Central memory CD8-positive, alpha-beta T cell (primary cell): Measurements from ENCODE around the gene HMGB2.

Experiments
- ATAC-seq: fragments of 150-1000 bp; cut with Tn5 transposase; replicated peaks from 2 replicates; pipeline ENCODE4 v1.10.0; 2022; ENCODE audit warnings: mild to moderate bottlenecking, moderate FRiP score, moderate number of reproducible peaks; ENCODE audit not compliant: poor library complexity, severe bottlenecking; ENCODE audit errors: extremely low read depth
- DNase-seq, 2 donors: peaks; one replicate each; pipeline ENCODE4 v3.0.0; 2021; ENCODE audit warnings: low spot score in 2 of 2
- H3K27ac Mint-ChIP-seq: one replicate; pipeline ENCODE4 v1.8.0; 2022; ENCODE audit warnings: low read depth, mild to moderate bottlenecking, moderate library complexity, mixed read lengths
- H3K27me3 Mint-ChIP-seq: one replicate; pipeline ENCODE4 v1.8.0; 2022; ENCODE audit warnings: mixed read lengths
- H3K36me3 Mint-ChIP-seq: one replicate; pipeline ENCODE4 v1.8.0; 2022; ENCODE audit warnings: mild to moderate bottlenecking, moderate library complexity, mixed read lengths; ENCODE audit not compliant: insufficient read depth
- H3K4me1 Mint-ChIP-seq: one replicate; pipeline ENCODE4 v1.8.0; 2022; ENCODE audit warnings: mixed read lengths
- H3K4me3 Mint-ChIP-seq: one replicate; pipeline ENCODE4 v1.8.0; 2022; ENCODE audit warnings: mild to moderate bottlenecking, moderate library complexity, mixed read lengths
- H3K9me3 Mint-ChIP-seq: one replicate; pipeline ENCODE4 v1.8.0; 2022; ENCODE audit warnings: mixed read lengths

Gene HMGB2

DNA sequence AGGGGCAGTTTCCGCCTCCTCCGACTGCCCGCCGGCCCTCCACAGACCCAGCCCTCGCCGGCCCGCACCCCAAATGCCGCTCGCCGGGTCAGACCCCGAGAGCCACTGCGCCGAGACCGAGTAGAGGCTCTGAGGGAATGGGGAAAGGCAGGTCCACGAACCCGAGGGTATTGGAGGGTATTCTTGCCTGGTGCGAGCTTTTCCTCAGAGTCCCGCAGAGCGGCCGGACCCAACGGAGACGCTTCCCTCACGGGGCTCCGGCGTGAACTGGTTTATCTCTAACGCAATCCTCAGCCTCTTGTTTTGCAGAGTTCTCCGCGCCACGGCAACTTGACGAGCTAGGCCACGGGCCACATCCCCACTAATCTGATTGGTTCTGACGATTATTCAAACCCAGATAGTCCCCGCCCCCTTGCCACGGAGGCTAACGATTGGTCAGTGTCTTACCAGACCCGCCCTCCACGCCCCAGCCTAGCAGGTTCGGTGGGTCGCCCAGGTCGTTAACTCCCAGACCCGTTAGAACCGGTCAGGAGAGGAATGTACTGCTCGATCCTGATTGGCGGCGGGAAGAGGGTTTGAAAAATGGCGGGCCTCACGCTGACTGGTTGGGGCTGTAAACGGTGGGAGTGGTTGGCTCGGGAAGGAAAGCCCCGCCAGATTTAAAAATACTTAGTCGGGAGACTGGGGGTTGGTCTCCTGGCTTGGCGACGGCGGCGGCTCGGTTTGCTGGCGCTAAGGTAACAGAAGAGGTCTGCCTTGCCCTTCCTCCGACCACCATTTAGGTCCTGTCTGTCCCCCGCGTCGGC lies at the start of gene HMGB2:
TSS of gene HMGB2 (minus strand) at position 274 of the 806 bp plus-strand sequence. CDS start 709 bp downstream, outside the sequence.
- H3K36me3 Mint-ChIP-seq = peaks cover 33% of the 10 kb centered on the region
- H3K27ac Mint-ChIP-seq = peak within 1 kb of the TSS; percentile 97
- DNase-seq (peak; percentile 99 to 100), ATAC-seq (peak; percentile 96)
- peaks cover 26% of the 10 kb centered on the region for H3K4me1 Mint-ChIP-seq
- H3K4me3 Mint-ChIP-seq = peak within 1 kb of the TSS; percentile 99
- no peaks in the 10 kb centered on the region for H3K27me3 Mint-ChIP-seq
- H3K9me3 Mint-ChIP-seq = no peaks in the 10 kb centered on the region

DNA sequence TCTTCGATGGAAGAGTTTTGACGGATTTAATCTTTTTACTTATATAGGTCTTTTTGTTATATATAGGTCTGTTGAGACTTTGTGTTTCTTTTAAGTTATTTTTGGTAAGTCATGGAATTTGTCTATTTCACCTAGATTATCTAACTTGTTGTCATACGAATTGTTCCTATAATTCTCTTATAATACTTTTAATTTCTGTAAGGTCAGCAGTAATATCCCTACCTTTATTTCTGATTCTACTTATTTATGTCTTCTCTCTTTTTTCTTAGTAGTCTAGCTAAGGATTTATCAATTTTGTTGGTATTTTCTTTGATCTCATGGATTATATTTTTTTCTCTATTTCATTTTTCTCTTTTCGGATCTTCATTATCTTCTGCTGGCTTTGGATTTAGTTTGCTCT lies 48.2 kb upstream of the HMGB2 start:
- Mint-ChIP-seq H3K9me3 (no peaks in the 10 kb centered on the region), H3K27ac (no peak overlapping the region)

DNA sequence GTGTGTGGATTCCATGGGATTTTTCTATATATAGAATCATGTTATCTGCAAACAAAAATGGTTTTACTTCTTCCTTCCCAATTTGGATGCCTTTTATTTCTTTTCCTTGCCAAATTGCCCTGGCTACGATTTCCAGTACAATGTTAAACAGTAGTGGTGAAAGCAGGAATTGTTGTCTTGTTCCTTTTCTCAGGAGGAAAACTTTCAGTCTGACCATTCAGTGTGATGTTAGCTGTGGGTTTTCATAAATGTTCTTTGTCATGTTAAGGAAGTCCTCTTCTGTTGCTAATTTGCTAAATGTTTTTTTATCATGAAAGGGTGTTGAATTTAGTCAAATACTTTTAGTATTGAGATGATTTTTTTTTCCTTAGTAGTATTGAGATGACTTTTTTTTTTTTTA lies 47.5 kb upstream of the HMGB2 start:
- Mint-ChIP-seq H3K4me3 (no peak overlapping the region), H3K27ac (no peak overlapping the region), H3K36me3 (peaks cover 2% of the 10 kb centered on the region), H3K4me1 (no peaks in the 10 kb centered on the region), H3K9me3 (no peaks in the 10 kb centered on the region), H3K27me3 (no peaks in the 10 kb centered on the region)
- ATAC-seq (no peak), DNase-seq (no peak)

More for the DNA sequence above, 48.2 kb upstream of the HMGB2 start:
- Mint-ChIP-seq H3K4me1 (no peaks in the 10 kb centered on the region), H3K27me3 (no peaks in the 10 kb centered on the region), H3K4me3 (no peak overlapping the region), H3K36me3 (peaks cover 2% of the 10 kb centered on the region)
- DNase-seq (no peak), ATAC-seq (no peak)

DNA sequence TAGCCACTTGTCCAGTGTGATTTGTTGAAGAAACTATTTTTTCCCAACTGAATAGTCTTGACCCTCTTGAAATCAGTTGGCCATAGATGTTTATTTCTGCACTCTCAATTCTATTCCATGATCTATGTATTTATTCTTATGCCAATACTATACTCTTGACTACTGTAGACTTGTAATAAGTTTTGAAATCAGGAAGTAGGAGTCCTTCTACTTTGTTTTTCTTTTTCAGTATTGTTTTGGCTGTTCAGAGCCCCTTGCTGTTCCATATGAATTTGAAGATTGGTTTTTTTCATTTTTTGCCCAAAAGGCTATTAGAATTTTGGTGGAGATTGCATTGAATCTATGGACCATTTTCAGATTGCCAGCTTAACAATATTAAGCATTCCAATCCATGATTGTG lies 46.8 kb upstream of the HMGB2 start:
- Mint-ChIP-seq H3K9me3 (no peaks in the 10 kb centered on the region), H3K4me3 (no peak overlapping the region), H3K27me3 (no peaks in the 10 kb centered on the region), H3K4me1 (no peaks in the 10 kb centered on the region), H3K36me3 (peaks cover 2% of the 10 kb centered on the region), H3K27ac (no peak overlapping the region)
- DNase-seq (no peak), ATAC-seq (no peak)

DNA sequence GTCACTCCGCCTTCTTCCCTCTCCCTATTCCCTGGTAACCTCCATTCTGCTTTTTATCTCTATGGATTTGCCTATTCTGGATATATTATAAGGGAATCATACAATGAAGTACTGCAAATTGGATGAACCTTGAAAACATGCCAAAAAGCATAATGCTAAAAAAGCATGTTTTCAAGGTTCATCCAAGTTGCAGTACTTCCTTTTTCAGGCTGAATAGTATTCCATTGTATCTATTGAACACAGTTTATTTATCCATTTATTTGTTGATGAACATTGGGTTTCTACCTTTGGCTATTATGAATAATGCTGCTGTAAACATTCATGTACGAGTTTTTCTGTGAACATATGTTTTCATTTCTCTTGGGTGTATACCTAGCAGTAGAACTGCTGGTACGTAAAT lies 45.8 kb upstream of the HMGB2 start:
- DNase-seq (no peak), ATAC-seq (no peak)
- H3K27ac Mint-ChIP-seq = no peak overlapping the region
- no peaks in the 10 kb centered on the region for H3K4me1 Mint-ChIP-seq
- no peaks in the 10 kb centered on the region for H3K27me3 Mint-ChIP-seq
- H3K36me3 Mint-ChIP-seq = peaks cover 2% of the 10 kb centered on the region
- no peaks in the 10 kb centered on the region for H3K9me3 Mint-ChIP-seq
- H3K4me3 Mint-ChIP-seq = no peak overlapping the region

DNA sequence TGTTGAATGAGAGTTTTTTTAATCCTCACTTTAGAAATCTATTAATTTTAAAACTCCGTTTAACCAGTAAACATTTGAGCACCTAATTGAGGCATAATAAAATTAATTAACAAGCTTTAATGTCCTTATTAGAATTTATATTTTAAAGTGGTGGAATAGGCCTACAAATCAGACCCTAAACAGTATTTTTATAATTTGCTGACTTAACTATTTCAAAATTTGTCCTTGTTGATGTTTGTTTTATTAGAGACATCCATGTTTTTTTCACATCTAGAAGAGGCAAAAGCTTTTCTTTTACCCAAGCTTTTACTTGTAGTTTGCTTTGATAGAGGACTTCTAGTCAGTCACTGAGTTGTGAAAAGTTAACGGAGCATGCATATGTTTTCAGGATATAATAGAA lies 40.4 kb upstream of the HMGB2 start:
- Mint-ChIP-seq H3K4me3 (no peak overlapping the region), H3K9me3 (no peaks in the 10 kb centered on the region), H3K4me1 (peaks cover 12% of the 10 kb centered on the region), H3K27ac (no peak overlapping the region), H3K36me3 (peaks cover 15% of the 10 kb centered on the region), H3K27me3 (no peaks in the 10 kb centered on the region)
- ATAC-seq (no peak), DNase-seq (no peak)

DNA sequence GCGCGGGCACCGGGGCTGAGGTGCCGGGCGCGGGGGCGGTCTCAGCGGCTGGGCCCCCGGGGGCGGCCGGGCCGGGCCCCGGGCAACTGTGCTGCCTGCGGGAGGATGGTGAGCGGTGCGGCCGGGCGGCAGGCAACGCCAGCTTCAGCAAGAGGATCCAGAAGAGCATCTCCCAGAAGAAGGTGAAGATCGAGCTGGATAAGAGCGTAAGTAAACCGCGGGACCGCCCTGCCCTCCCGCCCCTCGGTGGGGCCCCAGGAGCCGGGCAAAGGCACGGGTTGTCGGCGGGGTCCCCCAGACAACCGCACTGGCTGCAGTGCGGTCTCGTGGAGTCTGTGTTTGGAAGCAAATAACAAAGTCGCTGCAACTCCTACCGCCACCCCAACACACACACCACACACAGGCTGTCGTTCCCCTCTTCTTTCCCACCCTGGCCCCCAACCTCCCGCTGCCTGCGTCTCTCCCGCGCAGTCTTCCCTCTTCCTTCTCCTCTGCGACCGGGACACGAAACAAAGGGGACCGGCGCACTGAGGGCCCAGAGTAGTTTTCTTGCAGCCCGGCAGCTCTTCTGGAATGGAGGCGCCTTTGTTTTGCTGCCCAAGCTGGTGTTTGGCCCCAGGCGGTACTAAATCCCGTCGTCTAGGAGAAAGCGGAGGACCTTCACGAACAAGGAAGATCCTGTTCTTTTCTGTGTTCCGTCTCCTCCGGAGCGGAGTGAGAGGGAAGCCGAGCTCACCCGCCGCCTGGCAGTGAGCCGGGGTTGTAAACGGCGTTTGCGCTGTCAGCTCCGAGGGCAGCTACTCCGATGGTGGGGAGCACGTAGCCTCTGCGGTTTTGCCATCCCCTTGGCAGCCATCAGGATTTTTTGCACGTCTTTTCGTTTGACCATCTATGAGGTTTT lies 37.4 kb upstream of the HMGB2 start:
- DNase-seq = peak; percentile 28 to 41
- ATAC-seq = peak; percentile 5
- Mint-ChIP-seq H3K4me3 (peak overlapping the region; percentile 99), H3K4me1 (peaks cover 24% of the 10 kb centered on the region), H3K36me3 (peaks cover 18% of the 10 kb centered on the region), H3K9me3 (no peaks in the 10 kb centered on the region), H3K27ac (peak overlapping the region; percentile 98), H3K27me3 (no peaks in the 10 kb centered on the region)

DNA sequence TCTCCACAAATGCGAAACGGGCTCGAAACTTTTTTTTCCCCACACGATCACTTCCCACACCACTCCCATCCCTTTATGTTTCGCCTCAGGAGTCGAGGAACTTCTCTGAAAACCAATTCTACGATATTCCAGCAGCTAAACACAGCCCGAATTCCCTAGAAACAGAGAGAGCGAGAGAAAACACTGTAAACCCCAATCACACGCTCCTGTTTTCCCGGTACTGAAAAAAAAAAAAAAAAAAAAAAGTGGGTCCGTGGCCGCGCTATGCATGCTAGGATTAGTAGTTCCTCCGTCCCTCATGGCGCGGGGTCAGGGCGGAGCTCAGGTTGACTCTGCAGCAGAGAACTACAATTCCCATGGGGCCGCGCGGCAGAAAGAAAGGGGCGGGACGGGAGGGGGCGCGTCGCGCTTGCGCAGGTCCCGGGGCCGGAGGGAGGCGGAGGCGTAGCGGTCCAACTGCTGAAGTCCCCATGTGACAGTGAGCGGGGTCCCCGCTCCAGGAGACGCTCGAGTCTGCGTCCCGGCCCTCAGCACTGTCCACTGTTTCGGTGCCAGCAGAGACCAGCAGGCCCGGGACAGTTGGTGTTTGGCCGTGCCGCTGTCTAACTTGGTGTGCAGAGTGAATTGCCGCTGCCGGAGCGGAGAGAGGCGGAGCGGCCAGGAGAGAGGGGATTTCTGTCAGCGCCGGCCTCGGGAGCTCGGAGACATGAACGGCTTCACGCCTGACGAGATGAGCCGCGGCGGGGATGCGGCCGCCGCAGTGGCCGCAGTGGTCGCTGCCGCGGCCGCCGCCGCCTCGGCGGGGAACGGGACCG lies 36.5 kb upstream of the HMGB2 start, which contains the start of gene SAP30:
TSS of gene SAP30 (plus strand) at position 478 of the 815 bp plus-strand sequence. CDS start at position 707, 229 bp downstream.
- Mint-ChIP-seq H3K4me3 (peak within 1 kb of the TSS; percentile 99), H3K27me3 (no peaks in the 10 kb centered on the region), H3K36me3 (peaks cover 18% of the 10 kb centered on the region), H3K27ac (peak within 1 kb of the TSS; percentile 98), H3K4me1 (peaks cover 26% of the 10 kb centered on the region), H3K9me3 (no peaks in the 10 kb centered on the region)
- ATAC-seq = peak; percentile 85
- DNase-seq = peak; percentile 85 to 91

DNA sequence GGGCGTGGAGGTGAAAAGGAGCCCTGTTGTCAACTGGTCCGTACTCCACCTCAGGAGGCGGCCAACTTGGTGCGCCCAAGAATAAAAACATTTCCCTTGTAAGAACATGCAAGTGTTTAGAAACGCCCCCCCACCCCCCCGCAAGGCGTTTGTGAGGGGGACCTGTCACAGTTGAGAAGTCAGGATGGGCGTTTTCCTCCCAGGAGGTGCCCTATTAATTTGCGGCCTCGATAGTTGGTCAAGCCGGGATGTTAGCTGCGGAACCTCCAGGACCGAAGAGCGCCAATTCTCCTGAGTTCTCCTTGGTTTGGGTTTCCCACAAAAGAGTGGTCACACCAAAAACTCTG lies 35.9 kb upstream of the HMGB2 start:
- H3K27ac Mint-ChIP-seq = peak overlapping the region; percentile 98
- H3K27me3 Mint-ChIP-seq = no peaks in the 10 kb centered on the region
- peaks cover 31% of the 10 kb centered on the region for H3K4me1 Mint-ChIP-seq
- DNase-seq = no peak
- H3K36me3 Mint-ChIP-seq = peaks cover 18% of the 10 kb centered on the region
- no peaks in the 10 kb centered on the region for H3K9me3 Mint-ChIP-seq
- peak; percentile 47 for ATAC-seq
- peak overlapping the region; percentile 99 for H3K4me3 Mint-ChIP-seq

DNA sequence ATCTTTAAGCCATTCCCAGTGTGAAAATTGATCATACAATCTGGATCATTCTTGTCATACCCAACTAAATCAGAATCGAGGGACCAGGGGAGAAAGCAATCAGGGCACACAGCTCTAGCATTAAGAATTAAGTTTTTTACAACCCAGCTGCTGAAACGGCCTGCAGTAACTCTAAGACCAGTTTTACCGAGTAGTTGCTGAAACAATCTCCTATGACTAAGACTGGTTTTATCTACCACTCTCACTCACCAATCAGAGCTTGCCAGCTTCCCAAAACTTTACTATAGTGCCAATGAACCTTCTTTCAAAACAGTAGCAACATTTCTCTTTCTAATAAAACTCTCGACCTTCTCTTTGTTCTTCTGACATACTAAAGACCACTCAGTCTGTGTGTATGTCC lies 33.8 kb upstream of the HMGB2 start:
- no peaks in the 10 kb centered on the region for H3K27me3 Mint-ChIP-seq
- H3K4me1 Mint-ChIP-seq = peaks cover 28% of the 10 kb centered on the region
- H3K9me3 Mint-ChIP-seq = no peaks in the 10 kb centered on the region
- H3K36me3 Mint-ChIP-seq = peaks cover 18% of the 10 kb centered on the region
- ATAC-seq = no peak
- no peak overlapping the region for H3K4me3 Mint-ChIP-seq
- DNase-seq = no peak
- peak overlapping the region; percentile 70 for H3K27ac Mint-ChIP-seq

DNA sequence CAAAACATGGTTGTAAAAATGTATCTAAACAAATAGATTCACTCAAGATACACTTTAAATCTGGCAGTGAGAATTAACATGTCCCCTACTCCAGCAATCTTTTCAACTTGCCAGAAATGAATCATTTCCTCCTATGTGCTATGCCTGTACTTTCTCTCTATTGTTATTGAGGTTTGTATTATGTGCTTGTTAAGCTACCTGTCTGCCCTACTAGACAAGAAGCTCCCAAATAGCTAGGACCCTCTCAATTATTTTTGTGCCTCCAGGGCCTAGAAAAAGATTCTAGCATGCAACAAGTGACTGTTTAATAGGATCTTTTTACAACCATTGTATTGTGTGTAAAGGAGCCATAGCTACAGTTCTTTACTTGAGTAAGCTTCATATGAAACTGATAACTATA lies 33.1 kb upstream of the HMGB2 start:
- no peaks in the 10 kb centered on the region for H3K9me3 Mint-ChIP-seq
- H3K4me1 Mint-ChIP-seq = peaks cover 28% of the 10 kb centered on the region
- H3K4me3 Mint-ChIP-seq = no peak overlapping the region
- H3K27me3 Mint-ChIP-seq = no peaks in the 10 kb centered on the region
- peaks cover 18% of the 10 kb centered on the region for H3K36me3 Mint-ChIP-seq
- ATAC-seq (no peak), DNase-seq (no peak)
- H3K27ac Mint-ChIP-seq = no peak overlapping the region

DNA sequence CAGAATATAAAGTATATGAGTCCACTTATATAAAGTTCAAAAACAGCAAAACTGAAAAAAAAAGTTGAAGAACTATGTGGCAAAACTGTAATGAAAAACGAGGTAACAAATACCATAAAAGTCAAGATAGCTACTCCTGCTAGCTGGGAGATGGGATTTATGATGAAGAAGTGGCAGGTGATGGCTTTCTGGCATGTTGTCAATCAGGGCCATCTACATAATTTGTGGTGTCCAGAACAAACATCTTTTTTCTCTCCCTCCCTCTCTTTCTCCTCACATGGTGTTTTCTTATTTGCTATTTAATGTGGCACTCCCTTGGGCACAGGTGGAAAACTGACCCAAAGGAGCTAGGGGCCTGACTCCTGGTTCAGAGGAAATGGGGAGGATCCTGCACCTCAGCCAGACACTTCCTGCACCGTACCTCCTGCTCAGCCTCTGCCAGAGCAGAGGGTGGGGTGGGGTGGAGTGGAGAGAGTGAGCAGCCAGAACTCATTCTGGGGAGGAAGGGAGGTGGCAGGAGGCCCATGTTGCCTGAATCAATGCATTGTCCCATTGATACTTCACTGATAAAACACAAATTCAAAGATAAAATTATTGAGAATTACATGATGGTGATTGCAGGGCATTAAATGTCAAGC lies 31.3 kb upstream of the HMGB2 start:
- Mint-ChIP-seq H3K4me1 (peaks cover 21% of the 10 kb centered on the region), H3K36me3 (peaks cover 8% of the 10 kb centered on the region), H3K9me3 (no peaks in the 10 kb centered on the region), H3K27me3 (no peaks in the 10 kb centered on the region), H3K27ac (no peak overlapping the region), H3K4me3 (no peak overlapping the region)
- ATAC-seq (no peak), DNase-seq (no peak)
